ENCODE data around the gene DNMBP. TPM values are rescaled to one million over a fixed set of nuclear protein-coding genes. Genes with fewer than 3 reads are reported as not detected.
"Not testable (repeated sequence)": the region's sequence is repeated elsewhere in the genome, so short reads cannot be mapped to it uniquely, and the experiment has no call there.

The DNMBP gene
- total RNA-seq, 1 donor from 2014 or later, result 15.1 TPM

DNA sequence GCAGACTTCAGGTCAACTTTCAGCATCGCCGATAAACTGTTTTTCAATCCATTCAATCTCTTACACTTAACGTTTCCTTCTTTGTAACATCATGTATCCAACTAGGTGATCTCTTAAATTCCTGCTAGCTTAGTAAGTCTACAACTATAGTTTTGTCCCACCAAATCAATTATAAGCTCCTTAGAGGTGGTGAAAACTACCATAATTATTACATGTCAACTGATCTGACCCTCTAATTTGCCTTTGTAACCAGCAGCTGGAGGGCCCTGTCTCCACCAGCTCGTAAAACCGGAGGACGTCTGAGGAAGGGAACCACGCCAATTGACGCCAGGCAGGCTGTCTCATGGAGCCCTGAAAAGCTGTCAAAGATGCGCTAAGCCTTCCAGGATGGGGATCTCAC, 113.9 kb downstream of the DNMBP start:
- Histone ChIP-seq H3K27me3 (ENCODE audit: control insufficient read depth in 3 of 3, insufficient read depth in 3 of 3, low read length in 3 of 3) (no peaks in the 10 kb centered on the region), H3K36me3 (ENCODE audit: control insufficient read depth in 3 of 3, insufficient read depth in 3 of 3, low read length in 3 of 3) (peaks cover 31 to 61% (median 46%) of the 10 kb centered on the region in 3 donors), H3K9me3 (ENCODE audit: control insufficient read depth in 3 of 3, low read length in 3 of 3) (no peaks in the 10 kb centered on the region), H3K4me3 (ENCODE audit: low read length in 3 of 3) (no peak overlapping the region), H3K27ac (ENCODE audit: low read depth, low read length) (no peak overlapping the region), H3K9ac (ENCODE audit: low read depth in 1 of 3, low read length in 3 of 3) (no peak overlapping the region), H3K4me1 (ENCODE audit: control insufficient read depth in 3 of 3, insufficient read depth in 3 of 3, low read length in 3 of 3) (no peaks in the 10 kb centered on the region)

DNA sequence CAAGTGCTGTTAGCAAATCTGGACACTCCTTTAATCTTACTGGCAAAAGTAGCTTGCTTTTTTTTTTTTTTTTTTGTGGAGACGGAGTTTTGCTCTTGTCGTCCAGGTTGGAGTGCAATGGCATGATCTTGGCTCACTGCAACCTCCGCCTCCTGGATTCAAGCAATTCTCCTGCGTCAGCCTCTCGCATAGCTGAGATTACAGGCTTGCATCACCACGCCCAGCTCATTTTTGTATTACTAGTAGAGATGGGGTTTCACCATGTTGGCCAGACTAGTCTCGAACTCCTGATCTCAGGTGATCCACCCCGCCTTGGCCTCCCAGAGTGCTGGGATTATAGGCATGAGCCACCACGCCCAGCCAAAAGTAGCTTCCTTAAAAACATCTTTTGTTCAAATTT, 114.7 kb downstream of the DNMBP start:
- not testable (repeated sequence) for H3K4me3 ChIP-seq (ENCODE audit: low read length in 3 of 3); H3K27ac ChIP-seq (ENCODE audit: low read depth, low read length); H3K4me1 ChIP-seq (ENCODE audit: control insufficient read depth in 3 of 3, insufficient read depth in 3 of 3, low read length in 3 of 3); H3K9ac ChIP-seq (ENCODE audit: low read depth in 1 of 3, low read length in 3 of 3); H3K27me3 ChIP-seq (ENCODE audit: control insufficient read depth in 3 of 3, insufficient read depth in 3 of 3, low read length in 3 of 3); H3K9me3 ChIP-seq (ENCODE audit: control insufficient read depth in 3 of 3, low read length in 3 of 3)
- peaks cover 34 to 61% (median 46%) of the 10 kb centered on the region in 3 donors for H3K36me3 ChIP-seq (ENCODE audit: control insufficient read depth in 3 of 3, insufficient read depth in 3 of 3, low read length in 3 of 3)

DNA sequence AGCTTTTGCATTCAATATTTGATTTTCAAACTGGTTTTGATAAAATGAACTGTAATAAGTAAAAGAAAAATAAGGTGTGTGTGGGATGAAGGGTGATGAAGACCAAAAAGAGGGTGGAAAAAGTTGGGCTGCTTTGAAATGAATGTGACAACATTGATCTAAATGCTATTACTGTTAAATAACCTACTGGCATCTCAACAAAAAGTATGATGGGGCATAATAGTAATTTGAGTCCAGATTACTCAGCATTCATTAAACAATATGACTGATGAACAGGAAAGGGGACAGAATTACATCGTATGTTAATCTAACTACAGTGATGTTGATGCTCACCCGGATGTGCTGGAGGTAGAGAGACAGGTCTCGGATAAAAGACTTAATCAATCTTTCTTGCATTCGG, 115.1 kb downstream of the DNMBP start:
- no peak overlapping the region for H3K9ac ChIP-seq (ENCODE audit: low read depth in 1 of 3, low read length in 3 of 3)
- no peaks in the 10 kb centered on the region for H3K4me1 ChIP-seq (ENCODE audit: control insufficient read depth in 3 of 3, insufficient read depth in 3 of 3, low read length in 3 of 3)
- peaks cover 34 to 60% (median 46%) of the 10 kb centered on the region in 3 donors for H3K36me3 ChIP-seq (ENCODE audit: control insufficient read depth in 3 of 3, insufficient read depth in 3 of 3, low read length in 3 of 3)
- H3K27me3 ChIP-seq (ENCODE audit: control insufficient read depth in 3 of 3, insufficient read depth in 3 of 3, low read length in 3 of 3), result no peaks in the 10 kb centered on the region
- H3K27ac ChIP-seq (ENCODE audit: low read depth, low read length), result no peak overlapping the region
- H3K9me3 ChIP-seq (ENCODE audit: control insufficient read depth in 3 of 3, low read length in 3 of 3), result no peaks in the 10 kb centered on the region
- no peak overlapping the region for H3K4me3 ChIP-seq (ENCODE audit: low read length in 3 of 3)

DNA sequence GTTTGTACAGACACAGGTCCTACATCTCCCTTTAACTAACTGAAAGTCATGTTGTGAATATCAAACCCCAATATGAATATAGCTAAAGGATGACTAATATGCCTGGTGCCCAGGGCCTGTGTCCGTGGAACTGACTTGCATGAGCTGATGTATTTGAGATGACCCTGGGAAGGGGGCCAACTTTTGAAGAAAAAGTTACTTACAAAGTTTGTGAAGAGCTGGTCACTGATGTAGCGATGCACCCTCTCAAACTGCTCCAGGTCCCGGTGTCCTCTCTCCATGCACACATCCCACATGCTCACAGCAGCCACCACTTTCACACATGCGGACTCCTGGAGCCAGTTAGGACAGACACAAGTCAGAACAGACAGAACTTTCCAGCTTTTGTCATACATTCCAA, 121.1 kb downstream of the DNMBP start:
- Histone ChIP-seq H3K36me3 (ENCODE audit: control insufficient read depth in 3 of 3, insufficient read depth in 3 of 3, low read length in 3 of 3) (peaks cover 28 to 38% (median 36%) of the 10 kb centered on the region in 3 donors), H3K4me3 (ENCODE audit: low read length in 3 of 3) (no peak overlapping the region), H3K9me3 (ENCODE audit: control insufficient read depth in 3 of 3, low read length in 3 of 3) (no peaks in the 10 kb centered on the region), H3K27ac (ENCODE audit: low read depth, low read length) (no peak overlapping the region), H3K4me1 (ENCODE audit: control insufficient read depth in 3 of 3, insufficient read depth in 3 of 3, low read length in 3 of 3) (no peaks in the 10 kb centered on the region), H3K27me3 (ENCODE audit: control insufficient read depth in 3 of 3, insufficient read depth in 3 of 3, low read length in 3 of 3) (no peaks in the 10 kb centered on the region), H3K9ac (ENCODE audit: low read depth in 1 of 3, low read length in 3 of 3) (no peak overlapping the region)

DNA sequence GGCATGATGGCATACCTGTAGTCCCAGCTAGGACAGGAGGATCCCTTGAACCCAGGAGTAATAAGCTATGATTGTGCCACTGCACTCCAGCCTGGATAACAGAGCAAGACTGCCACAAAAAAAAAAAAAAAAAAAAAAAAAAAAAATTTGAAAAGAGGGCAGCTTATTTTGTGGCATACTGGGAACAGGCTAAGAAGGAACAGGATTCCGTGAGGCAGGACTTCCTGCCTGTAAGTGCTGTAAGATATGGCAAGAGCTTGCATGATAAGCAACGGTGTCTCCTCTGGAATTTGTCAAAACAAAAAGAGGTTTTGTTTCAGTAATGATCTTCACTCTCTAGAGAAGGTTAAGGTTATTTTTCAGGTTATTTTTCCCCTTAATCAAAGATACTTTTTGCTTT, 126.2 kb downstream of the DNMBP start:
- Histone ChIP-seq H3K9ac (ENCODE audit: low read depth in 1 of 3, low read length in 3 of 3) (no peak overlapping the region), H3K27ac (ENCODE audit: low read depth, low read length) (no peak overlapping the region), H3K27me3 (ENCODE audit: control insufficient read depth in 3 of 3, insufficient read depth in 3 of 3, low read length in 3 of 3) (no peaks in the 10 kb centered on the region), H3K9me3 (ENCODE audit: control insufficient read depth in 3 of 3, low read length in 3 of 3) (no peaks in the 10 kb centered on the region), H3K4me1 (ENCODE audit: control insufficient read depth in 3 of 3, insufficient read depth in 3 of 3, low read length in 3 of 3) (peaks cover 0 to 2% (median 0%) of the 10 kb centered on the region in 3 donors), H3K36me3 (ENCODE audit: control insufficient read depth in 3 of 3, insufficient read depth in 3 of 3, low read length in 3 of 3) (peaks cover 39 to 66% (median 62%) of the 10 kb centered on the region in 3 donors), H3K4me3 (ENCODE audit: low read length in 3 of 3) (no peak overlapping the region)

DNA sequence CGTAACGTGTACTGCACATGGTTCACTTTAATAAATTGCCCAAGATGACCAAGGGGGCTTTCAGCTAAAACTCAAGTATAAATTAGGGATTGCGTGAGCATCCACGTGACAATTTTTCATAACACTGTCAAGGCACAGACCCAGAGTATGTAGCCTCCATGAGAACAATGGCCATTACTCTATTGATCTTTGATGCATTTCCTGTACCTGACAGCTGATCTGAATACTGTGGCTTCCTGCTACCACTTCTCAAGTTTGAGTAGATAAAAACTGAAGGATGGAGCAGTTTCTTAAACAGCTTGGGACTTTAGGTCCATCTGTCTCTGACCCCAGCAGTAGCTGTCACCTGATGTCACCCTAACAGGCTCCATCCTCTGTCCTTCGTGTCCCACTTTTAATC, 128.4 kb downstream of the DNMBP start:
- Histone ChIP-seq H3K36me3 (ENCODE audit: control insufficient read depth in 3 of 3, insufficient read depth in 3 of 3, low read length in 3 of 3) (peaks cover 55 to 78% (median 72%) of the 10 kb centered on the region in 3 donors), H3K27ac (ENCODE audit: low read depth, low read length) (no peak overlapping the region), H3K9ac (ENCODE audit: low read depth in 1 of 3, low read length in 3 of 3) (no peak overlapping the region), H3K27me3 (ENCODE audit: control insufficient read depth in 3 of 3, insufficient read depth in 3 of 3, low read length in 3 of 3) (no peaks in the 10 kb centered on the region), H3K4me1 (ENCODE audit: control insufficient read depth in 3 of 3, insufficient read depth in 3 of 3, low read length in 3 of 3) (peaks cover 0 to 2% (median 0%) of the 10 kb centered on the region in 3 donors), H3K4me3 (ENCODE audit: low read length in 3 of 3) (no peak overlapping the region), H3K9me3 (ENCODE audit: control insufficient read depth in 3 of 3, low read length in 3 of 3) (no peaks in the 10 kb centered on the region)

DNA sequence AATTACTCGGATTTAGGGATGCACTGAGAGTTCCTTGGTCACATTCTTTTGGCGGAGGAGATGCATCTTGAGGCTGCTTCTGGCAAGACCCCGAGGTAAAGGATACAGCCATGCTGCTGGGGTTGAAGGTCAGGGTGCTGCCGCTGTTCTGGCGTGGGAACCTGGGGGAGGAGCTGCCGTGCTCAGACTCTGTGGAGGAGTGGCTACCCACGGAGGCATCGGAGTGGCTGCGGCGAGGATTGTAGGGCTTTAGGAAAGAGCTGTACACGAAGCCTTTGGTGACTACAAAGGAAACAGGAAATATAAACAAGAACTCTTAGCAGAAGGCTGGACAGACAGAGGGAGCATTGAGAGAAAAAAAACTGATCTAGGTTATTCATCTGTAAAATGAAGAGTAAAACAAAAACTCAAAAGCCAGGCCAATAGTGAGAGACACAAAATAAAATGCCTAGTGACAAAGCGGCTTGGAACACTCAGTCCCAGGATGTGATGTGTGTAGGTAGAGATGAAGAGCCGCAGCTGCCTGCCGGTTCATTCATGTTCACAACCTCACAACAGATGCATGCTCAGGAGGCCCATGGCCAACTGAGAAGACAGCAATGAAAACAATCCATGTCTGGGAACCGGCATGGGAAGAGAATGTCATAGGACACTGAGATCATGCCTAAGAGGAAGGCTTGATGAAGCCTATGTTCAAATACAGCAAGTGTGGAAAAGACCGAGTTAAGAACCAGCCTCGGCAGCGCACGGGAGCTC, 129.5 kb downstream of the DNMBP start:
- peak overlapping the region in 1 of 3 donors; percentile 14 for H3K9ac ChIP-seq (ENCODE audit: low read depth in 1 of 3, low read length in 3 of 3)
- H3K4me3 ChIP-seq (ENCODE audit: low read length in 3 of 3), result no peak overlapping the region
- H3K27ac ChIP-seq (ENCODE audit: low read depth, low read length), result no peak overlapping the region
- no peaks in the 10 kb centered on the region for H3K27me3 ChIP-seq (ENCODE audit: control insufficient read depth in 3 of 3, insufficient read depth in 3 of 3, low read length in 3 of 3)
- H3K36me3 ChIP-seq (ENCODE audit: control insufficient read depth in 3 of 3, insufficient read depth in 3 of 3, low read length in 3 of 3), result peaks cover 45 to 71% (median 68%) of the 10 kb centered on the region in 3 donors
- H3K4me1 ChIP-seq (ENCODE audit: control insufficient read depth in 3 of 3, insufficient read depth in 3 of 3, low read length in 3 of 3), result peaks cover 0 to 2% (median 0%) of the 10 kb centered on the region in 3 donors
- H3K9me3 ChIP-seq (ENCODE audit: control insufficient read depth in 3 of 3, low read length in 3 of 3), result no peaks in the 10 kb centered on the region

DNA sequence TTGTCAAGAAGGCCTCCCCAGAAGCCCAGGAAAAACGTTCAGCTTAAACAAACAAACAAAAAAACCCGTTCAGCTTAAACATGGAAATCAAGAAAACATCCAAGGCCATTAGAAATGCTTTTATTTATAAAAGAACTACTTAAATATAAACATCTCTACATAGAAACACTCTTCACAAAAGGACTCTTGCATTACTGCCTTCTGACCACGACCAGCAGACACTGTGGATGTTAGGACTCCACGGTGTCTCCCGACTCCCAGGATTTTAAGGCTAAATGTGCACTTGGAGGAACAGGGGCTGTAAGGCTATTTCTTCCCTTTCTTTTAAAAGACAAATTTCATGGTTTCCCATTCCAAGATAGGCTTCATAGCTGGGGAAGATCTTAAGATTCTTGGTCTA, 134.3 kb downstream of the DNMBP start:
- Histone ChIP-seq H3K9ac (ENCODE audit: low read depth in 1 of 3, low read length in 3 of 3) (no peak overlapping the region), H3K27me3 (ENCODE audit: control insufficient read depth in 3 of 3, insufficient read depth in 3 of 3, low read length in 3 of 3) (no peaks in the 10 kb centered on the region), H3K9me3 (ENCODE audit: control insufficient read depth in 3 of 3, low read length in 3 of 3) (no peaks in the 10 kb centered on the region), H3K4me1 (ENCODE audit: control insufficient read depth in 3 of 3, insufficient read depth in 3 of 3, low read length in 3 of 3) (peaks cover 0 to 18% (median 15%) of the 10 kb centered on the region in 3 donors), H3K27ac (ENCODE audit: low read depth, low read length) (no peak overlapping the region), H3K4me3 (ENCODE audit: low read length in 3 of 3) (no peak overlapping the region), H3K36me3 (ENCODE audit: control insufficient read depth in 3 of 3, insufficient read depth in 3 of 3, low read length in 3 of 3) (peaks cover 31 to 41% (median 36%) of the 10 kb centered on the region in 3 donors)

DNA sequence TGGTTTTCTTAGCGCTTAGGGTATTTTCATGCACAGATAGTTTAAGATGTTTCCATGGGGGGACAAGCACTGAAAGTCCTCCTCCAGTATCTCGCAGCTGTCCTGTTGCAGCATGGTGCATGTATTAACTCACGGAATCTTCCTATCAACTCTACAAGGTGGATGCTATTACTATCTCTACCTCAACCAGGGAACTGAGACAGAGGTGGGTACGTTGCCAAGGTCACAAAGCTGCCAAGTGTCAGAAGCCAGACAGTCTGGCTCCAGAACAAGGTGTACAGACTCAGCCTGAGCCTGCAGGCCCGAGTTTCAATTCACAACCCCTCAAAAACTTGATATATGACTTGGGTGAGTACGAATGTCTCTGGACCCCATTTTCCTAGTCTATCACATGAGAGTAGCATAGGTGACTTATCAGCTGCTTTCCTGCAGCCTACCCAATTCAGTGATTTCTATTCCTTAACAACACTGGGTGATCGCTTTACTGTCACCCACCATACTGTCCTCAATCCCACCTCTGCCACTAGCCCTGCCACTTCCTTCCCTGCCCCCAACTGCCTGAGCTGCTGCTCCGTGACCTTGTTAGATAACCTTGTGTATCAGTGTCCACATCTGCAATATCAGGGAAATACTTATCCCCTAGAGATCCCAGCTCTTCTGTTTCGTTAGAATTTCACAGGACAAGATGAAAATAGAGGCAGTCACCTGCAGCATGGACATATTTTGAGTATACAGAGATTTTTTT, 135.2 kb downstream of the DNMBP start:
- H3K36me3 ChIP-seq (ENCODE audit: control insufficient read depth in 3 of 3, insufficient read depth in 3 of 3, low read length in 3 of 3), result peaks cover 24 to 31% (median 28%) of the 10 kb centered on the region in 3 donors
- H3K27me3 ChIP-seq (ENCODE audit: control insufficient read depth in 3 of 3, insufficient read depth in 3 of 3, low read length in 3 of 3), result no peaks in the 10 kb centered on the region
- H3K9ac ChIP-seq (ENCODE audit: low read depth in 1 of 3, low read length in 3 of 3), result peak overlapping the region in 1 of 3 donors; percentile 33
- H3K4me3 ChIP-seq (ENCODE audit: low read length in 3 of 3), result no peak overlapping the region
- H3K9me3 ChIP-seq (ENCODE audit: control insufficient read depth in 3 of 3, low read length in 3 of 3), result no peaks in the 10 kb centered on the region
- peaks cover 0 to 18% (median 15%) of the 10 kb centered on the region in 3 donors for H3K4me1 ChIP-seq (ENCODE audit: control insufficient read depth in 3 of 3, insufficient read depth in 3 of 3, low read length in 3 of 3)
- H3K27ac ChIP-seq (ENCODE audit: low read depth, low read length), result no peak overlapping the region

DNA sequence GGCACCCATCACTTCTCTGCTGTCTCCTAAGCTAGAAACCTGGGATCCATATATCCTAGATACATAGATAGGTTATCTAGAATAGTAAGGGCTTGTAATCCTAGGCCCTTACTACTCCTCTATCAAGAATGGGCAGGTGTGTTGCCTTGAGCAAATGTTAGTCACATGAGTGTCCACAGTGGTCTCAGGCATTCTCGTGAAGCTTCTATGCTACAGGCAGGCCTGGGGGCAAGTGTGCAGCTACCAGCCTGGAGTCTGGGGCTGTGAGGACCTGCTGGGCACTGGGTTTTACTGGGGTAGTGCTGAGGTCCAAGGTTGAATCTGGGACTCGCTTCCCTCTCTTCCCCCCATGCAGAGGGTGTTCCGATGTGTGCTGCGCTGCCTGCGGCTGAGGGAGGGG, 135.9 kb downstream of the DNMBP start:
- Histone ChIP-seq H3K27ac (ENCODE audit: low read depth, low read length) (no peak overlapping the region), H3K27me3 (ENCODE audit: control insufficient read depth in 3 of 3, insufficient read depth in 3 of 3, low read length in 3 of 3) (no peaks in the 10 kb centered on the region), H3K9me3 (ENCODE audit: control insufficient read depth in 3 of 3, low read length in 3 of 3) (no peaks in the 10 kb centered on the region), H3K4me3 (ENCODE audit: low read length in 3 of 3) (no peak overlapping the region), H3K9ac (ENCODE audit: low read depth in 1 of 3, low read length in 3 of 3) (no peak overlapping the region), H3K36me3 (ENCODE audit: control insufficient read depth in 3 of 3, insufficient read depth in 3 of 3, low read length in 3 of 3) (peaks cover 22 to 26% (median 23%) of the 10 kb centered on the region in 3 donors), H3K4me1 (ENCODE audit: control insufficient read depth in 3 of 3, insufficient read depth in 3 of 3, low read length in 3 of 3) (peaks cover 0 to 18% (median 15%) of the 10 kb centered on the region in 3 donors)
